AG08395 (cell line): ENCODE data around the gene DAB1.
"Not testable (repeated sequence)": the region's sequence is repeated elsewhere in the genome, so short reads cannot be mapped to it uniquely, and the experiment has no call there.

Experiments
- DNase-seq: peaks from one replicate; pipeline ENCODE4 v3.0.0; 2012; ENCODE audit warnings: mixed read lengths, low spot score

Gene DAB1

DNA sequence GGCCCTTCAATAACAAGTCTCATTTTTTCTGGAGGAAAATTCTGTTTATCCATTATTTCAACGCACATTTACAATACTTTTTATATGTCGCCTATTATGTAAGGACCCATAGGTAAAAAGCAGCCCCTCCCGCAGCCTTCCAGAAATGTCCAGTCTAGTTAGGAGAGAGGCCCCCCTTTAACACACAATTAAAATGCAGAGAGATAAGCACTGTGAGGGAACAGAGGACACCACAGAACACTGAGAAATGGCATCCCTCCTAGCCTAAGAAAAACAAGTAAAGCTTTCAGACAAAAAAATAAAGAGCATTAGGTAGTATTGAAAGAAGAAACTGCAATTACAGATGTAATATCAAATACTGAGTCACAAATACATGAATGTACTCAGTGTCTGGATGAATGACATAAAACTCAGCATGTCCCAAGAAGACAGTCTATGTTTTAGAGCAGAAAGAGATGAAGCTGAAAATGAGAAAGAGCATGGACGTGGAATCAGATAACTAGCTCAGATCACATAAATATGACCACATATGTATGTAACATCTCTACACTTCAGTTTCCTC, 62.9 kb downstream of the DAB1 start:
- no peak for DNase-seq

DNA sequence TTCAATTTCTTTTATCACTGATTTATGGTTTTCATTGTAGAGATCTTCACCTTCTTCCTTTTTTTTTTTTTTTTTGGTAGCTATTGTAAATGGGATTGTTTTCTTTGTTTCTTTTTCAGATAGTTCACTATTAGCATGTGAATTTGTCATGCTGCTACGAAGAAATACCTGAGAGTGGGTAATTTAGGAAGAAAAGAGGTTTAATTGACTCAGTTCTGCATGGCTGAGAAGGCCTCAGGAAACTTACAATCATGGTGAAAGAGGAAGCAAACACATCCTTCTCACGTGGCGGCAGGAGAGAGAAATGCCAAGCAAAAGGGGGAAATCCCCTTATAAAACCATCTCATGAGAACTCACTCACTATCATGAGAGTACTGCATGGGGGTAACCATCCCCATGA, 66.4 kb downstream of the DAB1 start:
- DNase-seq = no peak

DNA sequence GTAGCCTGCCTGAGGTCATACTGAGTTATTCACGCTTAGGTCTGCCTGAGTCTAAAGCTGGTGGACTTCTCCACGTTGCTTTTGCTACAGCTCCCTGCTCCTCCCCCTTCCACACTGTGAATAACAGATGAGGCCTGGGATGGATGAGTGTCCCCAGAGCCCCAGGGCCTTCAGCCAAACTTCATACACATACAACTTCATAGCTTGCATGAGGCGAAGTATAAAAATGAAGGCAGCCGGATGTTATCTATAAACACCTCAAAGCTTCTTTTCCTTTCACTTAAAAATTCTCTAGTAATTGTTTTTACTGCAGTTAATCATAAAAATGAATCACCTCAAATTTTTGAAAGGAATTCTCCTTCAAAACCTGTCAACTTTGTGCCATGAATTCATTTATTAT, 70.2 kb downstream of the DAB1 start:
- peak; percentile 31 for DNase-seq

DNA sequence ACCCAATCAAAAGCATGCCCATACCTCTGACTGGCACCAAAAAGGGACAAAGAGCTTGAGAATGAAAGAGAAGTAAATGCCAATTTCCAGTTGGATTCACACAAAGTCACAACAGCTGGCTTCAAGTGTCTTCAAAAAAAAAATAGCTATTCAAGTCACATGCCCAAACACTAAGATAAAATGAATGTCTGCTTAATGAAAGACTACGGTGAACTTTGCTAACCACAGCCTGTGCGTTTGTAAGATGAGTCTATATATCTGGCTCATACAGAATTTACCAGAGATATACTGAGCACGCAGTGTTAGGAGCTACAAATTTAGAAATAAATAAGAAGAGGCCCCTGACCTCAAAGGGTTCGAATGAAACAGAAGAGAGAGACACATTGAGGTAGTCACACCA, 73.2 kb downstream of the DAB1 start:
- DNase-seq = no peak

DNA sequence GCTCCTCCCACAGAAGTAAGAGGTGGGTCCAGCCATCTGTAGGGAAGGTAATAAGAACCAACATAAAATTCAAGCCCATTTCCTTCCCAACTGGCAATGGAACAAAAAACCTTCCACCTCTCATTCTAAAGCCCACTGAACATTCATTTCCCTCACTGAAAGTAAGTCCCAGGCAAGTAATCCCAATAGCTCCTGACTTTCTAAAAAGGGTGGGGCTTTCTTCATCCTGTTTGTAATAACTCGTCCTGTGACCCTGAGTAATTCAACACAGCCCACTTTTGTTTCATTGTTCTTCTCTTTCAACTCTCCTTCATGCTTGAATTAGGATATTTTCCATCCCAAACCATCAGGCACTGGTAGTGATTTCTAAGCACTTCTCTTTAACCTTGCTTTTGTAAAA, 74.9 kb downstream of the DAB1 start:
- no peak for DNase-seq

DNA sequence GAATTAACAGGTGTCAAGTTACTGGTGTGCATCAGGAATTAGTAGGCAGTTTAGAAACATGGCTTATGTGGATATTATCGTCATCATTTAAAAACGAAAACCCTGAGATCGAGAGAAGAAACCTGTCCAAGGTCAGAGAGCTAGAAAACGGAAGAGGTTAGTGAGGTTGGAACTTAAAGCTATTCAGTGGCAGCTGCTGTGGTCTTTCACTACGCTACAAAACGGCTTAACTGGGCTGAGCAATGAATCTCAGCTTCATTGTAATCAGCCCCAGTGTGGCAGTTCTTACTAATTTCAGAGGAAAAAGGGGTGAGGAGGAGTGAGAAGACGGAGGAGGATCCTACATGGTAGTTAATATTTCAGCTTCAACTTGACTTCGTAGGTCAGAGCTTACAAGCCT, 77.9 kb downstream of the DAB1 start:
- DNase-seq = no peak

DNA sequence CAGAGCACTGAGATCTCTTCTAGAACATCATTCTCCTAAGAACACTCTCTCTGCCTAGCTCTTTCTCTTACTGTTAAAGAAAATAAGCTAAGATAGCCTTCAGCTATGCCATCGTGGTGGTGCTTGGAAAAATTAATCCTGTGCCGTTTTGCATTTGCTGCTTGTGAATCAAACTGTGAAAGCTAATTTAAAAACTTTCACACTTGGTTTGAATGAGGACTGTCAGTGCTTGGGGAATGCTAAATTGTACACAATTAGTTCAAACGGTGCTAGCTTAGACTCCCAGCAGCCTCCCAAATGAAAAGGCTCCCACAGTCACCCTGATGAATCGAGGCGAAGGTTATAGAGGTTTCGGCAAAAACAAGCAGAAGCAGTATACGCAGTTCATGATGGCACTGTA, 79.6 kb downstream of the DAB1 start:
- no peak for DNase-seq

DNA sequence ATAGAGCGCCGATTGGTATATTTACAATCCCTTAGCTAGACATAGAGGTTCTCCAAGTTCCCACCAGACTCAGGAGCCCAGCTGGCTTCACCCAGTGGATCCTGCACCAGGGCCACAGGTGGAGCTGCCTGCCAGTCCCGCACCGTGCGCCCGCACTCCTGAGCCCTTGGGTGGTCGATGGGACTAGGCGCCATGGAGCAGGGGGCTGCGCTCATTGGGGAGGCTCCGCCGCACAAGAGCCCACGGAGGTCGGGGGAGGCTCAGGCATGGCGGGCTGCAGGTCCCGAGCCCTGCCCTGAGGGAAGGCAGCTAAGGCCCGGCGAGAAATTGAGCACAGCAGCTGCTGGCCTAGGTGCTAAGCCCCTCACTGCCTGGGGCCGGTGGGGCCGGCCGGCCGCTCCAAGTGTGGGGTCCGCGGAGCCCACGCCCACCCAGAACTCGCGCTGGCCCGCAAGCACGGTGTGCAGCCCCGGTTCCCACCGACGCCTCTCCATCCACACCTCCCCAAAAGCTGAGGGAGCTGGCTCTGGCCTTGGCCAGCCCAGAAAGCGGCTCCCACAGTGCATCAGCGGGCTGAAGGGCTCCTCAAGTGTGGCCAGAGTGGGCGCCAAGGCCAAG, 80.5 kb downstream of the DAB1 start:
- DNase-seq = not testable (repeated sequence)

DNA sequence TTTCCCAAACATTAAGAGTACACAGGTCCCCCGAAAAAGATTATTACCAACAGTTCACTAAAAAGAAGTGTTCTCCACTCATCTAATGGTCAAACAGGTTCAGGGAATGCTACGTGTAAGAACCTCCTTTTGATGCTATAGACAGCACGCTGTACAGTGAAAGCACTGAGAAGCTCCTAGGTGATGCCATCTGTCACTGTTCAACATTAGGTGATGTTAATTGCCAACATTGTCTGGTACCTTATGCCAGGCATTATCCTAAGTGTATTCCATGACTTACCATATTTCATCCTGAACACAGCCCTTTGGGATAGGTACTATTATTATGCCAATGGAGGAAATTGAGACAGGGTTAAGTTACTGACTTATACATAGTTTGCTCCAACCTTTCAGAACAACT, 82.1 kb downstream of the DAB1 start:
- DNase-seq = no peak

DNA sequence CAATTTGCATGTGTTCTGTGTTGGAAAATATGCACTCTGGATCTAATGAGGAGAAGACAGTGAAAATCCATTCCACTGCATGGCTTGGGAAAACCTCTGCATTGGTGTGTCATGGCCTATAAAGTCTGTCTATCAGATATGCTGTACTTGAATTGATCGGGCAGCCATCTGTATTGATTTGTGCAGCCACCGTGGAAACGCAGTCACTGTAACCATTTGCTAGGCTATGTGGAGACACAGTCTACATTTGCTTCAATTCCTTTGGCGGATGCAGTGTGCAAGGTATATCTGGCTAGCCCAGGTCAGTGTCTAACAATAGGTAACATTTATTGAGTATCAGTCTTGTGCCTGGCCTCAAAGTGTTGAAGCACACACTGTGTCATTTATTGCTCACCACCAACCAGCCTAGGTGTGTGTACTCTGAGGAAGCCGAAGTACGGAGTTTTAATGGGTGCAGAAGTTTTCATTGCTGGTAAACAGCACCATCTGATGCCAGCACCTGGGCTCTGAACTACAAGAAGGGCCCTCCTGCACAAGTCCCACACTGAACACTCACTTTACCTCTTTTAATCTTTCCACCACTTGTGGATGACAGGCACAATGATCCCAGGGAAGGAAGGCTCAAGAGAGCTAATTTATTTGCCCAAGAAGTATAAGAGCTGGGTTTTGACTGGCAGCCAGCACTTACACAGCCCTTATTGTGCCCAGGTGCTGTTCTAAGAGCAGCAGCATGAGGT, 83.4 kb downstream of the DAB1 start:
- no peak for DNase-seq

DNA sequence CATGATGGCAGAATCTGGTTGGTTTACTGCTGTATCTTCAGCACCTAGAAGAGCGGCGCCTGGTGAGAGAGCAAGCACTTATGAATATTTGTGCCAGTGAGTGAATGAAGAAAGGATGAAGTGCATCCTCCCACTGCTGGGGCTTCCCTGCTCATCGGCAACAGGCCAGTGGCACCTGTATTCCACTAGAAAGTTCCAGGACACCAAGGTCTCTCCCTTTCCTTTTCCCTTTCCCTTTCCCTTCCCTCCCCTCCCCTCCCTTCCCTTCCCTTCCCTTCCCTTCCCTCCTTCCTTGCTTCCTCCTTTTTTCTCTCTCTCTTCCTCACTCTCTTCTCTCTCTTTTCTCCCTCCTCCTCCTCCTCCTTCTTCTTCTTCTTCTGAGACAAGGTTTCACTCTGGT, 86.2 kb downstream of the DAB1 start:
- DNase-seq = no peak

DNA sequence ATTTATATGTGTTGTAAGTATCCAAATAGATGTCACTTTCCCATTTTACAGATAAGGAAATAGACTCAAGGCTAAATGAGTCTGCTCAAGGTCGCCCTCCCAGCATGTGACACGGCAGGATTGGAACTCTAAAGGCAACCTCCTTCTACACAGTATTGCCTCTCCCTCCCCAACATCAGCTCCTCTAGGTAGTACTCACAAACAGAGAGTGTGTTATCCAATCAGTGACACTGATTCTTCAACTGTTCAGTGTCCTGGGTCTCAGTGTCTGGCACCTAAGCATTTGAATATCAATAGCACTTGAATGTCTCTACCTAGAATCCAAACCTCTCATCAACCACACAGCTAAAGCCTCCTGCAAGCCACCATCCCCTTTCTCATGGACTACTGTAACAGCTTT, 87.1 kb downstream of the DAB1 start:
- DNase-seq = no peak

DNA sequence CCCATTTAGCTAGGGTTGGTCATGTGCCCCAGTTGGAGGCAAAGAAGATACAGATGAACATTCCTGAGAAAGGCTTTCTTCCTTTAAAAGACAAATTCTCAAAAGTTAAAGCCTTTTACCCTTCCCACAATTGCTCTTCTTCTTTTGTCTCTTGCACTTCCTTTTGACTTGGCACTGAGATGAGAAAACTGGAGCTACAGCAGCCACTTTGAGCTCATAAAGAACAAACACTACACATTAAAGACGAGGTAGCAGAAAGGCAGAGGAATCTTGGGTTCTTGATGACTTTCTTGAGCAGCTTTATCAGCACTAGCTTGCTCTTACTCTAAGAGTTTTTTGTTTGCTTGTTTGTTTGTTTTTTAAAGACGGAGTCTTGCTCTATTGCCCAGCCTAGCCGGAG, 92.2 kb downstream of the DAB1 start:
- DNase-seq = no peak

DNA sequence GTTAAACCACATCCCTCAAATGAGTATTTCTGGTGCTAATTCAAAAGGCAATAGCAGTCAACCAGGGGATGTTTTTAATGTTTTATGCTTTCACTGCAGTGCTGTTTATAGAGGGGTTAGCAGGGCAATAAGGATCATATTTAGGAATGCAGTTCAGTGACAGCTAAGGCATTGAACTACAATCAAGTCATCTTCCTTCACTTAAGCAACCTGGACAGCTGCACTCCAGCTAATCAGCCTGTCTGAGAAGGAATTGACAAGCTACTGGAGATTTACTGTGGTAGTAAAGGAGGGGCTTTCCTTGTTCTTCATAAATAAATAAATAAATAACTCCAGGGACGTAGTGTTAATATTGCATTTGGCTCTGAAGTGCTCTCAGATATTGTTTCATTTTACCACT, 93.9 kb downstream of the DAB1 start:
- DNase-seq = no peak

DNA sequence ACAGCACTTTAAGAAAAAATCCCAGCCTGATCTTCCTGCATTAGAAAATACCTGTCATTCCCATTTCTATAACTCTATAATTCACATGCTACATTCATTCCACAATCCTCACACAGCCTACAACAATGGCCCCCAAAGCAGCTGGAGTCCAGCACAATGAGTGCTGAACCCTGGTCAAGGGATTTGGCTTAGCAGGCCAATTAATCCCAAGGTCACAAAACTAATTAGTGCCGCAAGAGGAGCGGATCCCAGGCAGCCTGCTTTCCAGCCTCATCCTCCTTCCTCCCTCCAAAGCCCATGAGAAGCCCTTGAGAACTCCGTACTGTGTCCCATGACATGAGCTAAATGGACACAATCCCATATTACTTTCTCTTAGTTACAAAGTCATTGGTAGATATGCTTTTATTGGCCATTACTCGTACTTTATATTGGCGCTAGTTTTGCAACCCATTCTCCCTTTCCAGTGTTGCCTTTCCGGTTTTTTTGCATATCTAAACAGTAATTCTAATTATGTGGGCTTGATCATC, 94.8 kb downstream of the DAB1 start:
- no peak for DNase-seq

DNA sequence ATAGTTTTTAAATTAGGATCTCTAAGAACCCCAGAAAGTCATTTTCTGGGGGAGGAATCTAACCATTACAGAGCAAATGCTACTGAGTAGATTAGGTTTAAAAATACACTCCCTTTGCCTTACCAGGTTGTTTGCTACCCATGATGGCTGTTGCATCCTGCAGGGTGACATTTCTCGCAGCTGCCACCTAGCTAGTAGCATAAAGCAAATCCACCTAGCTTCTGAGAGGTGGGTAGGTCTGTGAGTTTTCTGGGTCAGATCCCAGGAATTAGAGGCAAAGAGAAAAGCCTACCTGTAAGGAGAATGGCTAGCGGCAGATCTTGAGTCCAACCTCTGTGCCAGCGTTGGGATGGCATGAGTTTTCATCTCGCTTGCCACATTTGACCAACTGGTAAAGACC, 95.9 kb downstream of the DAB1 start:
- no peak for DNase-seq

DNA sequence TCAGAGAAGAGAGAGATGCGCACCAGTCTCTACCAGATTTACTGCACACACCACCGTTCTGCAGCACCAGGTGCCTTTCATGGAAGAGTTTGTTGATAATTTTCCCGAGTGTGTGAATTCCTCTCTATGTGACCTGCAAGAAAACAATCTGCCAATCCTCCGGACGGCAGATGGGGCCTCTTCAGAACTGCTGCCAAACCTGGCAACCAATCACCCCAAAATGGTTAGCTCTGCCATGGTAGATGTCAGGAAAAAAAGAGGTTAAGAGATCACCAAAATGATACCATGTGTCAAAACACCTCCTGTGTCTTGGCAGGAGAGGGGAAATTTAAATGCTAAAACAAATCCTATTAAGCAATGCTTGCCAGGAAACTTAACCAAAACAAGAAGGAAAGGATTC, 96.5 kb downstream of the DAB1 start:
- no peak for DNase-seq

DNA sequence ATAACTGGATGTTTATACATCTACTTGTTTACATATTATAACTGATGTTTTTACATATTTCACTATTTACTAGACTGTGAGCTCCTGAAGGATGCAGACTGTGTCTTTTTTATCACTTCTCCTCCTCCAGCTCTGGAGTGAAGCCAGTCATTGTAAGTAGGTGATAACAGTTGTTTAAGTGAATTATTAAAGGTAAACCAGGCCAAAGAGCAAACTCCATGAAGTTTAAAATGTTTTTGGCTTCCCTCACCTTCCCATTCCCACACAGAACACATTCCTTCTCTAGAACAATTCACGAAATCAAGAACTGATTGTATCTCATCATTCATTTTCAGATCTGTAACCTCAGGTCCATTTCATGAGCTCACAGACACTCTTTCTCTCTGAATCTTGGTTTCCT, 98.3 kb downstream of the DAB1 start:
- no peak for DNase-seq

DNA sequence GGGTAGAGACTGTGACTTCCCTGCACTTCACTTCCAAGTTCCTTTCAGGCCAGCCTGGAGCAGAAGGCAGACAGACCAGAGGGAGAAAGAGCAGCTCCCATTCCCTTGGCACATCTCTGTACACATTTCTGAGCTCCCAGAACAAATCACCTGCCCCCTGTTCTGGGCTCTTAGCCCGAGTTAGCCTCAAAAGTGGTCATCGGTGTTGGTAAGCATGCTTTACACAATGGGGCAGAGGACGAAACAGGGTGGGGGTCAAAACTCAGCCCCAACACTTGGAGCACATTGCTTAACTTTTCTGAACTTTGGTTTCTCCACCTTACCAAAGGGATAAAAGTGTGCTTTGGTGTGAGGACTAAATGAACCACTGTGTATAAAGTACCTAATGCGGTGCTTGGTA, 98.7 kb downstream of the DAB1 start:
- no peak for DNase-seq

DNA sequence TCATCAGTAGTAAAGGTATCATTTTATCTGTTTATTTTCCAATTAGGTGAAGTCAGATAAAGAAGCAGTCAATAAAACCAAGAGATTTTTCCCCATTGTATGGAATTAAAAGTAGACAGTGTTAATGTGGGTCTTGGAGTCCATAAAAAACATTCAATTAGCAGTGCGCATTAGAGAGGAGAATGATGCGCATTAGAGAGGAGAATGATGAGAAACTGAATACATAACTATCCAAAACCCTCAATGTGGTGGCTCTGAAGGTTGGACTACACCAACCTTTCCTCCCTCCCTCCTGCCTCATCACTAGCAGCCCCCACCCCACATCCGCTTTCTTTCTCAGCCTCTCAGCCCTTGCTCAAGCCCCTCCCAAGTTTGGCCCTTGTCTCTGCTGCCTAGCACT, 99.5 kb downstream of the DAB1 start:
- no peak for DNase-seq

DNA sequence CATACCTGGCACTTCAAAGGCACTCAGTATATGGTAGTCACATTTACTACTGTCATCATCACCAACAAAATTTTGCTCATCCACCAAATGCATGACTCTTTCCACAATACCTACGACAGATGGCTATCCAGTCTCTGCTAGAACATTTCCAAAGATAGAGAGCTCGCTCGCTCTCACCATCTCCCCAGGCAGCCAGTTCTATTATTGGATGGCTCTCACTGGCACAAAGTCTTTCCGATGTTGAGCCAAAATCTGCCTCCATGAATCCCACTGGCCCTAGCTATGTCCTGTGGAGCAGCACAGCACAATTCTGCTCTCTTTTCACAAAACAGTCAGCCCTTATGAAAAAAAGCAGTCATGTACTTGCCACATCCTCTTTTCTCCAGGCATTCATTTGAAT, 102.1 kb downstream of the DAB1 start:
- DNase-seq = no peak

DNA sequence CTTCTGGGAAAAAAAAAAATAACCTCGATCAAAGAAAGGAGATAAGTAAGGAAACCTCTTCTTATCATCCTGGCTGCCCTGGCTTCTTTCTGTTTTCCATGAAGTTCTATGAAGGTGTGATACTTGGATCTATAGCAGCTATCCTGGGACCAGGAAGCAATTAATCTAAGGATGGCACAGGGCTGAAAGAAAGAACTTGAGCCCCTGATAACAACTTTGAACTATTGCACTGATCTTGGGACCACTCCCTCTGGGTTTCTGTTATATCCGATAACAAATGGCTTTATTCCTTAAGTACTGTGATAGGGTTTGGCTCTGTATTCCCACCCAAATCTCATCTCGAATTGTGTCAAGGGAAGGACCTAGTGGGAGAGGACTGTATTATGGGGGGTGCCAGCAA, 104.1 kb downstream of the DAB1 start:
- DNase-seq = no peak

DNA sequence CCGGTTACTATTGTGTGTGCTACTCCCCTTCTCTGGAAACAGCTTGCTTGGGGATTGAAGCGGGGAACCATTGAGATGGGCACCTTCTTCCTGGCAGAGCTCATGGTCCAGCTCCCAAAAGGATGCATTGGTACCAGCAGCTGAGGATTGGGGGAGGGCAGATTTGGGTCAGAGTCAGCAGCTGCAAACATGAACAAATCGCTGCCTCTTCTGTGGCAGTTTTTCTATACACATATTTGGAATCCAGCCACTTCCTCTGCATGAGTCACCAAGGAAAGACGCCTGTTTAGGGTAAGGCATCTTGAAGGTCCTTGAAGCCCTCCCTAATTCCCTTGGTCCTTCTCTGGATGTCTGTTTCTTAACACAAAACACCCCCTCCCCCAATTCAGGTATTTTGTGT, 104.7 kb downstream of the DAB1 start:
- DNase-seq = peak; percentile 39

DNA sequence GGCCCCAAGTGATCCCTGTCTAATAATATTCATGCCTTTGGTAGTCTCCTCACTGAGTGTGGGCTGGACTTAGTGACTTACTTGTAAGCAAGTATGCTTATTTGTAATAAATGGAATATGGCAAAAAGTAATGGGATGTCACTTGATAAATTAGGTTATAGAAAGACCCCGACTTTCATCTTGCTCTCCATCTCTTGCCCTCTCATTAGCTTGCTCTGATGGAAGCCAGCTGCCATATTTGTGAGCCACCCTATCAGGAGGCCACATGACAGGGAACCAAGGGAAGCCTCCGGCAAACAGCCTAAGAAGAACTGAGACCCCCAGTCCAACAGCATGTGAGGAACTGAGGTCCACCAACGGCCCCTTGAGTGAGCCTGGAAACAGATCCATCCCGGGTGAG, 107.0 kb downstream of the DAB1 start:
- no peak for DNase-seq
